GM18858 (cell line): ENCODE data around the gene CHRNE.
"Not testable (repeated sequence)": the region's sequence is repeated elsewhere in the genome, so short reads cannot be mapped to it uniquely, and the experiment has no call there.

ENCODE experiments used
- ATAC-seq: cut with Tn5 transposase; IDR thresholded peaks from one replicate; pipeline ENCODE4 v1.9.1; 2021; ENCODE audit not compliant: unreplicated experiment

The CHRNE gene

DNA sequence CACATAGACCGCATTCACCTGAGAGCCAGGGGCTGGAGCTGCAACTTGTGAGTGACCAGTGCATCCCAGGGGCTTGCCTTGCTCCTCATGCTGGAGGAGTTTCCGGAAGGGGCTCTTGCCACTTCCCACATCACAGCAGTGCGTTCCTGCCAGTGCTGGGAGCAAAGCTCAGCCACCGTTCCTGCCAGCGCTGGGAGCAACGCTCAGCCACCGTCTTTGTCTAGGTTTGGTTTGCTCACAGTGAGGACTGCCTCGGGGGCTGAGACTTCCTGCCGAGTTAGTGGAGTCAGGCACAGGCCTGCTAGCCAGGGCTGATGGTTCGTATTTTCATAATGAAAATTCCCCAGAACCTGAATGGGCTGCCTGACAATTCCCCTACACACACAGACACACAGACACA, 5.4 kb upstream of the CHRNE start:
- no peak for ATAC-seq

DNA sequence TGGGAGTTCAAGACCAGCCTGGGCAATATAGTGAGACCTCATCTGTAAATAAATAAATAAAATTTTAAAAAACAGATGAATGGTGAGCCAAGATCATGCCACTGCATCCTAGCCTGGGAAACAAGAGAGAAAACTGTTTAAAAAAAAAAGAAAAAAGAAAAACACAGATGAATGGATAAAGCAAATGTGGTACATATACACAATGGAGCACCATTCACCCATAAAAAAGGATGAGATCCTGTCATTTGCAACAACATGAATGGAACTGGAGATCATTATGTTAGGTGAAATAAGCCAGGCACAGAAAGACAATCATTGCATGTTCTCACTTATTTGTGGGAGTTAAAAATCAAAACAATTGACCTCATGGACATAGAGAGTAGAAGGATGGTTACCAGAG, 3.7 kb upstream of the CHRNE start:
- ATAC-seq = not testable (repeated sequence)

DNA sequence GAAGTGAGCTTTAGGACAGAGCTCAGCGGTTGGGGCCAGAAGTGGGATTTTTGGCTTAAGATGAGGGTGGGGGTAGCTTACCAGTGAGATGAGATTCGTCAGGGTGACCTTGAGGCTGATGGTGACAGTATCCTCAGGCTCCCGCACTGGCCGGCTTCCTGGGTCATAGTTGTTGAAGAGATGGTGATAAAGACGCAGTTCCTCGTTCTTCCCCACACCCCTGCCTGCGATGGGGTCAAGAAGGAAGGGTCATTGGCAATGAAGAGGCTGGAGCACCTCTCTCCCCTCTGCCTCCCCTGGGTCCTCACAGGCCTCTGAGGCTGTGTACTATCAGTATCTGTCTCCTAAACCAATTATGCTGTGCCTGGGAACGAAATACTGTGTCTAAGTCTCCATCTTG, 358 bp downstream of the CHRNE start:
- no peak for ATAC-seq

DNA sequence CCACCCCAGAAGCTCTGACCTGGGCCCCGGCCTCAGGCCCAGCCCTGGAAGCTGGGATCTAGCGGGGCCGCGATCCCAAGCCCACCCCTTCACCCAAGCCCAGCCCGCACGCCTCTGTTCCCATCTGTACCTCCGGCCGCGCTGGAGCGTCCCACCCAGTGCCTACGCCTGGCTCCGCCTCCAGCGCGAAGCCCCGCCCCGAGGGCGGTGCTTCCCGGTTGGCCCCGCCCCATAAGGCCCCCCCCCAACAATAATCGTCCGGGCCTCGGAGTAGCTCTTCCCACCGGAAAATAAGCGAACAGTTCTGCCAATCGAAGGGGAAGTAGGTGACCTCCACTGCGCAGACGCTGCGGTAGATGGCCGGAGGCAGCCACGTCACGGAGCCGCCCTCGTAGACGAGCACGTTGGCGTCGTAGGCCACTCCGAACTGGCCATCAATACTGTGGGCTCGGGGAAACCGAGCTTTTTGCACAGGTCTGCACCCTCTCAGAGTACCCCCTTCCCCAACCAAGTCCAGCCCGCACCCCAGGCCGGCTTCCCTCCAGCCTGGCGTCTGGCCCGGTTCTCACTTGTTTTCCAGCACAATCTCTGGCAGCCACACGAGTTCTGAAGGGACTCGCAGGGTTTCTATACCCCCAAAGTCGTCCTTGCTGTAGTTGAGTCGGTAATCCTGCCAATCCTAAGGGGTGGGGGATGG, 1.1 kb downstream of the CHRNE start:
- ATAC-seq = no peak

DNA sequence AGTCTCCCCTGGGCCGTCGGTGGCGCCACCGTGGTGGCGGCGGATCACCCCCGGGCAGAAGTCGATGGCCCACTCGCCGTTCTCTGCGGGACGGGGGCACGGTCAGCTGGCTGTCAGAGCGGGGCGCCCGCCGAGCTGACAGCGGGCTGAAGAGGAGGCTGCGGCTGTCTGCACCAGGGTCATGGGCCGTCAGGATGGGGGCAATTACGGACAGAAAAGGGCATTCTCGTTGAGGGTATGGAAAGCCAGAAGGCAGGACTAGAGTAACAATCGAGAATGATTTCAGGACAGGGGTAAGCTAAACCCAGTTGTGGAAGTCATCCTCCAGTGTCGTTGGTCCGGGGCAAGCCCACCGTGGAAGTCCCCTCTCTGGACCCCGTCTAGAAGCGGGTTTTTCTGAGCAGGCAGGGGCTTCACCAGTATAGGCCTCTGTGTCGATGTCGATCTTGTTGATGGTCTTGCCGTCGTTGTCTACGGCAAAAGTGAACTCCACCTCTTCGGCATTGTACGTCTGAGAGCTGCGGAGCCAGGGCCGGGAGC, 1.7 kb downstream of the CHRNE start:
- ATAC-seq = no peak

DNA sequence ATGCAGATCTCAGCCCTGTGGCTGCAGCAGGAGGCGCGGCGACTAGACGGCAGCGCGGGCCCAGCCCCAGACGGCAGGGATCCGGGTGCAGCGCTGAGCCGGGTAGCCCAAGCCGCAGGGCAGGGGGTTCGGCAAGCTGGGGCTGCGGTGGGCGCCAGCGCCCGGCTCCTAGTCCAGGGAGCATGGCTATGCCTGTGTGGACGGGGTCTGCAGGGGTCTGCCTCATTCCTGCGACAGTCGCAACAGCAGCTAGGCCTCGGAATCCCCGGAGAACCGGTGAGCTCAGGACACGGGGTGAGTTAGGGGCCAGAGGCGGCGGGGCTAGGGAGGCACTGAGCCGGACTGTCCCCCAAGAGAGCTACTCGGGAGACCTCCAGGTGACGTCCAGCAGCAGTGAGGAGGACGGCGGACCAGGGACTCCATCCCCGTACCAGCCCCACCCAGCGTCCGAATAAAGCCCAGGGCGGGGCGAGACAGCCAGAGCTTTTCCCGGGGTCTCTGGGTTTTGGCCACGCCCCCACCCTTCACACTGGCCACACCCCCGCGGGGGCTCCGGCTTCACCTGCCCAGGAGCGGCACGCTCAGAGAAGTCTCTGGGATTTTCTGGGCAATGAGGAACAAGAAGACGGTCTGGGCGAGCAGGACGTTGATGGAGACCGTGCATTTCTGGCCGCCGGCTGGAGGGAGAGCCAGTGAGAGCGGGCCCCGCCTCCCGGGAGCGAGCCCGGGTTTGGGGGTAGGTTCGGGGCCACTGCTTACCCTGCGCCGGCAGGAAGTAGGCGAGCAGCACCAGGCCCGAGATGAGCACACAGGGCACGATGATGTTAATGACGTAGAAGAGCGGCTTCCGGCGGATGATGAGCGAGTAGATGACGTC, 2.4 kb downstream of the CHRNE start:
- no peak for ATAC-seq

DNA sequence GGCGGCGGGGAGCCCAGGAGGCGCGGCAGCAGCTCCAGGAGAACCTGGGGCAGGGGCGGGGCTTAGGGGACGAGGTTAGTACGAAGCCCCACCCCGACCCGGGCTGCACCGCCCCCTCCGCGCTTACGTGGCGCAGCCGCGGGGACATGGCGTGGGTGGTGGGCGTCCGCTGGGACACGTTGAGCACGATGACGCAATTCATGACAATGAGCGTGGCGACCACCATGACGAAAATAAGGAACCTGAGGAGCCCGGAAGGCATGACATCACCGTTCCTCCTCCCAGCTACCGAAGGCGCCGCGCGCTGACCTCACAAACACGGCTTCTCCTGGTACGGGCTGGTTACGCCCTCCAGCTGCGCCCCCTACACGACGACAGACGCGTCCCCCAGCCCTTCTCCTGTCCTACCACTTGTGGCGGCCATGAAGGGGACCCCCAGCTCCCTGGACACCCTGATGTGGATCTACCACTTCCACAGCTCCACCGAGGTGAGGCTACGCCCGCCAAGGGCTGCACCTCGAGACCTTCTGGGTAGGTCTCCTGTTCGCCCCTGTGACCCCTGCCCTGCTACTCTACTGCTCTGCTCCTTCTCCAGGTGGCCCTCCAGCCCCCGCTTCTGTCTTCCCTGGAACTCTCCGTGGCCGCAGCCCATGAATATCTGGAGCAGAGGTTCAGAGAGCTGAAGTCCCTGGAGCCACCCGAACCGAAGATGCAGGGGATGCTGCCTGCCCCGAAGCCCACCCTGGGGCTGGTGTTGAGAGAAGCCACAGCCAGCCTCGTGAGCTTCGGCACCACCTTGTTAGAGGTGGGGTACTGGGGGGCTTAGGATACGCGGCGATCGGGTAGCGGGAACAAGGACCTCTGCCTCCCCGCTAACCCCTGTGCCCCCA, 3.3 kb downstream of the CHRNE start, which contains the start of gene C17orf107:
Gene C17orf107, plus strand, starts transcription at position 196 of the 890 bp plus-strand sequence. Its CDS starts 227 bp downstream, at position 423.
- ATAC-seq = no peak

DNA sequence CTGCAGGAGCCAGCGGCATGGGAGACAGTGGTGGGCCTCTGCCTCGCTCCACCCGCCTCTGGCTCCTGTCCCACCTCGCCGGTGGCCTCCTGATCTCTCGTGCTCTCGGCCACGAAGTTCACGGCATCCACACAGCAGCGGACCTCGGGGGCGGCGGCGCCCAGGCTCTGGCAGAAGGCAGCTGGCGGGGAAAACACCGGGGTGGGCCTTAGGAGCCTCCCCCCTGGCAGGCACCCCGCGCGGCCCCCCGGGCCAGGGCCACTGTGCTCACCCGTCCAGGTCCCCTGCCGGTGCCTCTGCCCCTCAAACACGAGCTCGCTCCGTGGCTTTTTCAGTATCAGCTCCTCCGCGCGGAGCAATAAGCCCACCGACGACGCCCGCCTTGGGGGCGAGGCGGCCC, 4.0 kb downstream of the CHRNE start:
- ATAC-seq = no peak

DNA sequence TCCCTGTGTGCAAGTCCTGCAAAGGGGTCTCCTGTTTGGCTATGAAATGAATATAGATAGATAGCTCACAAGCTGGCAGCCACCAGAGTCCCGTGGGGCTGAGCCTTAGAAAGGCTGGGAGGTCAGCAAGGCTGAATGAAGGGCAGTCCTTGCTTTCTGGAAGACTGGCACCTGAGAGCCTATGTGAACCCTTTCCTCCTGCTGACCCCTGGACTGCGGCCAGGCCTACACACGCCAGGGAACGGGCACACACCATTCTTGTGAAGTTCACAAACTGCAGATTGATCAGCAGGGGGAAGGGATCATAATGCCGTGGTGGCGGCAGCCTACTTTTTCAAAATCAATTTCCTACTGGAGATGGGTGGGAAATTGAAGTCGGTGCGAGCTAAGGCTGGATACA, 4.5 kb downstream of the CHRNE start:
- ATAC-seq = no peak

DNA sequence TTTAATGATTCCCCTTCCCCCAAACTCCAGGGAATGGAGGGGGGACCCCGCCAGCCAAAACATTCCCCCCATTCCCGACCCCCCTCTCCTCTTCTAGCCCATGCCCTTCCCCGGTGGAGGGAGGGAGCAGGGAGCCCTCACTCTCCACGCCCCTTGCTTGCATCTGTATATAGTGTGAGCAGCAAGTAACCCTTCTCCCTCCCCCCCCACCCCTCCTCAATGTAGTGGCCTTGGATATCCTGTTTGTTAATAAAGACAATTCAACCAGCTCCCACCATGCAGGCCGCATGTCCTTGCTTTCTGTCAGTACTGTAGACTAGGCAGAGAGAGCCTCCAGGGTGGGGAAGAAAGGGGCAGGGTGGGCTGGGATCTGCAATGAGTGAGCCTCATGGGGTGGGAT, 5.1 kb downstream of the CHRNE start:
- ATAC-seq = no peak

DNA sequence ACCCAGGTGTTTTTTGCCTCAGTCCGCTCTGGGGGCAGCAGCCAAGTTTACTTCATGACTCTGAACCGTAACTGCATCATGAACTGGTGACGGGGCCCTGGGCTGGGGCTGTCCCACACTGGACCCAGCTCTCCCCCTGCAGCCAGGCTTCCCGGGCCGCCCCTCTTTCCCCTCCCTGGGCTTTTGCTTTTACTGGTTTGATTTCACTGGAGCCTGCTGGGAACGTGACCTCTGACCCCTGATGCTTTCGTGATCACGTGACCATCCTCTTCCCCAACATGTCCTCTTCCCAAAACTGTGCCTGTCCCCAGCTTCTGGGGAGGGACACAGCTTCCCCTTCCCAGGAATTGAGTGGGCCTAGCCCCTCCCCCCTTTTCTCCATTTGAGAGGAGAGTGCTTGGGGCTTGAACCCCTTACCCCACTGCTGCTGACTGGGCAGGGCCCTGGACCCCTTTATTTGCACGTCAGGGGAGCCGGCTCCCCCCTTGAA, 5.7 kb downstream of the CHRNE start:
- no peak for ATAC-seq

DNA sequence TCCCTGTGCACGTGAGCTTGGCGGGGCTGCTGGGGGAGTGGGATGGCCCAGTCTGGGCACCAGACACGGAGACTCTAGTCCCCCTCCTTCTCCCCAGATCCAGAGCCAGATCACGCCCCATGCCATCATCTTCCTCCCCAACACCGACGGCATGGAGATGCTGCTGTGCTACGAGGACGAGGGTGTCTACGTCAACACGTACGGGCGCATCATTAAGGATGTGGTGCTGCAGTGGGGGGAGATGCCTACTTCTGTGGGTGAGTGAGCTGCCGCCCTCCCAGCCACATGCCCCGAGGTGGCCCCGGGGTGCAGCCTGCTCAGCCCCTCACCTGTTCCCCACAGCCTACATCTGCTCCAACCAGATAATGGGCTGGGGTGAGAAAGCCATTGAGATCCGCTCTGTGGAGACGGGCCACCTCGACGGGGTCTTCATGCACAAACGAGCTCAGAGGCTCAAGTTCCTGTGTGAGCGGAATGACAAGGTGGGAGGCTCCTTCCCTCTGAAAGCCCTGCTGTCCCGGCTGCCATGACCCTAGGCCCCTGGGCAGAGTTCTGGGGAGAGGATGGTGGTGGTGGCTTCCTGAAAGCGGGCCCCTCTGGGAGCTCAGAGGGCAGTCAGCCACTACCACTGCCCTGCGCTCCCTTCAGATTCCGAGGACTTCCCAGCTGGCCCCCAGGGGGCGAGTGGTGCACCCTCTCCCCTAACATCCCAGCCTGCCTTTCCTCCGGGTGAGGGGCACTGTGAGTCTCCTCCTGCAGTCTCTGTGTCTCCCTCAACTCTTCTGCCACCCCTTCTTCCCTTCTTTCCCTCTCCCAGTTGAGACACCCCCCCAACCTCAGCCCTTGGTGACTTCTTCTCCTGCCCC, 6.3 kb downstream of the CHRNE start:
- ATAC-seq = no peak

DNA sequence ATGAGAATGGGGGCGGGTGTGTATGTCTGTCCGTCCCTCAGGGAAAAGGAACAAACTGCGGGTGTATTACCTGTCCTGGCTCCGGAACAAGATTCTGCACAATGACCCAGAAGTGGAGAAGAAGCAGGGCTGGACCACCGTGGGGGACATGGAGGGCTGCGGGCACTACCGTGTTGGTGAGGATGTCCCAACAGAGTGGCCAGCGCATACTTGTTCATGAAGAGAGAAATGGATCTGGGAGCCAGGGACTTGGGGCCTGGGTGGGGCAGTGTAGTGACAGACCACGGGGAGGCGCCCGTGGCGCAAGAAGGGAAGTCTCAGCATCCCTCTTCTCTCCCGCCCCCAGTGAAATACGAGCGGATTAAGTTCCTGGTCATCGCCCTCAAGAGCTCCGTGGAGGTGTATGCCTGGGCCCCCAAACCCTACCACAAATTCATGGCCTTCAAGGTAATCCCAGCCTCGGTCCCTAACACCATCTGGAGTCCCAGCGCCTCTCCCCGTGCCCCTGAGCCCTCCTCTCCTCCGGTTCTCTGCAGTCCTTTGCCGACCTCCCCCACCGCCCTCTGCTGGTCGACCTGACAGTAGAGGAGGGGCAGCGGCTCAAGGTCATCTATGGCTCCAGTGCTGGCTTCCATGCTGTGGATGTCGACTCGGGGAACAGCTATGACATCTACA, 7.1 kb downstream of the CHRNE start:
- no peak for ATAC-seq

DNA sequence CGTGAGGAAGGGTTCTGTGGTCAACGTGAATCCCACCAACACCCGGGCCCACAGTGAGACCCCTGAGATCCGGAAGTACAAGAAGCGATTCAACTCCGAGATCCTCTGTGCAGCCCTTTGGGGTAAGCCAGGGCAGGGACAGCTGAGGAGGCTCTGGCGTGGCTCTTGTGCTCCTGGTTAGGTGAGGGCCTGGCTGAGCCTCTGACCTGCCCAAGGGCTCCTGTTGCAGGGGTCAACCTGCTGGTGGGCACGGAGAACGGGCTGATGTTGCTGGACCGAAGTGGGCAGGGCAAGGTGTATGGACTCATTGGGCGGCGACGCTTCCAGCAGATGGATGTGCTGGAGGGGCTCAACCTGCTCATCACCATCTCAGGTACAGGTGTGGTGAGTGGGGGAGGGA, 7.8 kb downstream of the CHRNE start:
- ATAC-seq = no peak

DNA sequence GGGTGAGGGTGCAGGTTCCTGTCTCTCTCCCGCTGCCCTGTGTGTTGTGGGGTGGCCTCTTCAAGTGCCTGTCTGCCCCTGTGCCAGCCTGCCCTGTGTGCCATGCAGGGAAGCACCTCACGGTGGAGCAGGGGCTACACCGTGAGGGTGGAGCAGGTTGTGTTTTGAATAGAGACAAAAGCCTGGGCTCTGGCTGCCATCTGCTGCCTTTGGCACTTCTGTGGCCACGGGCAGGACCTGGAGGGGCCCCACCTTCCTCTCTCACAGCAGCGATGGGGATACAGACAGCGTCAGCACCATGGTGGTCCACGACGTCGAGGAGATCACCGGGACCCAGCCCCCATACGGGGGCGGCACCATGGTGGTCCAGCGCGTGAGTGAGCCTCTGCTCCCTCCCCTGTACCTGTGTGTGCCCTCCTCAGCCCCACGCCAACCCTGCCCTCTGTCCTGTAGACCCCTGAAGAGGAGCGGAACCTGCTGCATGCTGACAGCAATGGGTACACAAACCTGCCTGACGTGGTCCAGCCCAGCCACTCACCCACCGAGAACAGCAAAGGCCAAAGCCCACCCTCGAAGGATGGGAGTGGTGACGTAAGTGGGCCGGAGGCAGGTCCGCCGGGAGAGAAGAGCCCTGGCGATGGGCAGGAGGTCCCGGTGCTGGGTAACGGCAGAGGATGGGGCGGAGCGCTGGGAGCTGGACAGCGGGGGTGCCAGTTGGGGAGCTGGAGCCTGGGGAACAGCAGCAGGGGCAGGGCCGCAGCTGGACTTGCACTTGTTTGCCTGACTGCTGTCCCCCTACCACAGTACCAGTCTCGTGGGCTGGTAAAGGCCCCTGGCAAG, 9.0 kb downstream of the CHRNE start:
- no peak for ATAC-seq

DNA sequence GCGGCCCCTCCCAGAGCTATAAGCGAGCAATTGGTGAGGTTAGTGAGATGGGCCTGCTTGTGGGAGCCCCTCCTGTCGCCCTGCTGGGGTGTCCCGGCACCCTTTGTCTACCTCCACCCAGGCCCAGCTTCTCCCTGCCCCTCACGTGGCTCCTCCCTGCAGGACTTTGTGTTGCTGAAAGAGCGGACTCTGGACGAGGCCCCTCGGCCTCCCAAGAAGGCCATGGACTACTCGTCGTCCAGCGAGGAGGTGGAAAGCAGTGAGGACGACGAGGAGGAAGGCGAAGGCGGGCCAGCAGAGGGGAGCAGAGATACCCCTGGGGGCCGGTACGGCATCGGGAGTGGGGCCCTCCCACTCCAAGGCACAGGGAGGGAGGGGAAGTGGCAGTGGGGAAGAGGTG, 9.6 kb downstream of the CHRNE start:
- no peak for ATAC-seq

DNA sequence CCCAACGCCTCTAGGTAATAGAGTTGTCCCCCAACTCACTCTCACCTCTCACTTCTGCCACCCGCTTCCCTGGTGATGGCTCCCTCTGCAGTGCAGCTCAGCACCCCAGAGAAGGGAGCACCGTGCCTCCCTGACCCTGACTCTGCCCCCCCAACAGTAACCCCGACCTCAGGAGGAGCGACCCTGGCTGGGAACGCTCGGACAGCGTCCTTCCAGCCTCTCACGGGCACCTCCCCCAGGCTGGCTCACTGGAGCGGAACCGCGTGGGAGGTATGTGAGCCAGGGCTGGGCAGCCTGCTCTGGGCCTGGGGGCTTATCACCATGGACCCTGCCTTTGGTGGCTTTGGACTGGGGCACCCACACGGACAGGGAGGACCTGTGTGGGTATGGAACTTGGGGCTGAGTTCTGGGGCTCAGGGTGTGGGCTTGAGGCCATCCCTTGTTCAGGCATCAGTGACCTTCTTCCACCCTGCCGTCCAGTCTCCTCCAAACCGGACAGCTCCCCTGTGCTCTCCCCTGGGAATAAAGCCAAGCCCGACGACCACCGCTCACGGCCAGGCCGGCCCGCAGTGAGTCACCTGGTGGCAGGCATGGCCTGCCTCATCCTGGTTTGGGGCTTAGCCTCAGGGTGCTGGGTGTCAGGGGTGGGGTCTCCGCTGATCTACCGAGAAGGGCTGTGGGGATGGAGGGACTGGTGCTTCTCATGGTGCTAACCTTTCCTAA, 10.2 kb downstream of the CHRNE start:
- no peak for ATAC-seq
